GM19023 (cell line): ENCODE data around the gene LRRC46.

ENCODE experiments used
- ATAC-seq: cut with Tn5 transposase; IDR thresholded peaks from one replicate; pipeline ENCODE4 v1.9.1; 2021; ENCODE audit warnings: mild to moderate bottlenecking, moderate library complexity; ENCODE audit not compliant: unreplicated experiment

LRRC46 gene

GRCh38 chr17:47831003-47831933 lies at the start of gene LRRC46, which contains the start of gene MRPL10:
LRRC46 (plus strand) TSS chr17:47831670; CDS start chr17:47831990, 320 bp downstream.
MRPL10 (minus strand) TSS chr17:47831541; CDS start chr17:47831511, 30 bp downstream.
- peak; percentile 87 for ATAC-seq

GRCh38 chr17:47785538-47786123 lies 45.8 kb upstream of the LRRC46 start:
- no peak for ATAC-seq

GRCh38 chr17:47789611-47790561 lies 41.6 kb upstream of the LRRC46 start:
- ATAC-seq, result no peak

- no peak for ATAC-seq
Observed at GRCh38 chr17:47791025-47791424, 40.4 kb upstream of the LRRC46 start.

- ATAC-seq, result no peak
Observed at GRCh38 chr17:47792457-47792856, 39.0 kb upstream of the LRRC46 start.

- no peak for ATAC-seq
Observed at GRCh38 chr17:47792979-47793378, 38.5 kb upstream of the LRRC46 start.

GRCh38 chr17:47797797-47798196 lies 33.7 kb upstream of the LRRC46 start:
- no peak for ATAC-seq

GRCh38 chr17:47800686-47801085 lies 30.8 kb upstream of the LRRC46 start:
- ATAC-seq, result no peak

- no peak for ATAC-seq
Observed at GRCh38 chr17:47801176-47801765, 30.2 kb upstream of the LRRC46 start.

GRCh38 chr17:47801906-47802305 lies 29.6 kb upstream of the LRRC46 start:
- no peak for ATAC-seq

- ATAC-seq, result no peak
Observed at GRCh38 chr17:47802341-47803022, 29.0 kb upstream of the LRRC46 start.

- no peak for ATAC-seq
Observed at GRCh38 chr17:47803201-47803600, 28.3 kb upstream of the LRRC46 start.

GRCh38 chr17:47803751-47804150 lies 27.7 kb upstream of the LRRC46 start:
- no peak for ATAC-seq

GRCh38 chr17:47804461-47804860 lies 27.0 kb upstream of the LRRC46 start:
- ATAC-seq, result no peak

GRCh38 chr17:47806026-47806912 lies 25.2 kb upstream of the LRRC46 start:
- ATAC-seq, result no peak

GRCh38 chr17:47806913-47807255 lies 24.6 kb upstream of the LRRC46 start:
- ATAC-seq, result no peak

GRCh38 chr17:47807421-47807820 lies 24.0 kb upstream of the LRRC46 start:
- ATAC-seq, result no peak

GRCh38 chr17:47808036-47808829 lies 23.2 kb upstream of the LRRC46 start:
- ATAC-seq, result no peak
